ENCODE results near the gene MAOB.

- TF ChIP-seq POLR2A (IDR thresholded peaks at IDR 0.05; ENCODE audit: low read depth, low read length) (no peak), POLR2AphosphoS5 (IDR thresholded peaks at IDR 0.05; ENCODE audit: low read depth, low read length) (no peak), TAF1 (IDR thresholded peaks at IDR 0.05; ENCODE audit: borderline replicate concordance, low read depth, low read length) (no peak)
Observed at GRCh38 chrX:43881410-43882293, 598 bp downstream of the MAOB start.

Data from GM12892 (cell line).